Vagina (tissue), 2 donors: ENCODE measurements around the gene USP25. TPM values are rescaled to one million over a fixed set of nuclear protein-coding genes. Genes with fewer than 3 reads are reported as not detected.

Source experiments
- DNase-seq, 2 donors: peaks; one replicate each; pipeline ENCODE4 v3.0.0-alpha.2; 2017; ENCODE audit errors: extremely low spot score in 2 of 2
- H3K27ac ChIP-seq: fragments of 200-600 bp; sonication (generic); one replicate; pipeline ENCODE4 v1.5.1; 2019
- H3K27me3 ChIP-seq: fragments of 200-600 bp; sonication (generic); one replicate; pipeline ENCODE4 v1.5.1; 2019
- H3K36me3 ChIP-seq, 2 donors: fragments of 200-600 bp; sonication (generic); one replicate each; pipeline ENCODE4 v1.5.1; 2017 to 2019
- H3K4me1 ChIP-seq: fragments of 200-600 bp; sonication (generic); one replicate; pipeline ENCODE4 v1.5.1; 2019
- H3K4me3 ChIP-seq, 2 donors: fragments of 200-600 bp; sonication (generic); 1 replicate in 1 of 2; 2 replicates in 1 of 2; pipeline ENCODE4 v1.5.1; 2016 to 2019
- H3K9me3 ChIP-seq: fragments of 200-600 bp; sonication (generic); one replicate; pipeline ENCODE4 v1.5.1; 2019
- CTCF ChIP-seq, 3 experiments: fragments of 450-650 bp in 2 of 3; fragments of 200-600 bp in 1 of 3; sonication (generic) in 1 of 3; IDR thresholded peaks; one replicate each; pipeline ENCODE4 v1.5.1; 2017 to 2019; ENCODE audit warnings: antibody characterized with exemption in 3 of 3, mild to moderate bottlenecking in 2 of 3, moderate library complexity in 2 of 3
- POLR2A ChIP-seq, 2 donors: fragments of 450-650 bp; IDR thresholded peaks; one replicate each; pipeline ENCODE4 v1.6.1; 2017; ENCODE audit warnings: antibody characterized with exemption in 2 of 2, mild to moderate bottlenecking in 2 of 2, moderate library complexity in 2 of 2
- POLR2AphosphoS5 ChIP-seq, 2 donors: sonication (generic); formaldehyde crosslinking; IDR thresholded peaks; one replicate each; pipeline ENCODE4 v1.9.0; 2017; ENCODE audit warnings: antibody characterized with exemption in 2 of 2, mild to moderate bottlenecking in 2 of 2, low read depth in 1 of 2; ENCODE audit not compliant: insufficient read depth in 1 of 2
- intact Hi-C: fragments of 100-400 bp; cut with DNase I; formaldehyde crosslinking; loops from one replicate; pipeline ENCODE4 v1.15.1; 2023
- total RNA-seq: library from RNA; depleted of rRNA; stranded (reverse); fragments of >200 nt; gene quantifications from one replicate; pipeline ENCODE4 v1.2.3, GENCODE V29; 2016

USP25 gene
- total RNA-seq, 1 donor from 2014 or later: 39.0 TPM

- TF ChIP-seq CTCF (IDR thresholded peaks at IDR 0.05): peak in 1 of 3 experiments; percentile 32
- no peak for TF ChIP-seq POLR2AphosphoS5 (IDR thresholded peaks at IDR 0.05; ENCODE audit: insufficient read depth in 1 of 2, low read depth in 1 of 2)
- no peak overlapping the region for H3K27ac ChIP-seq
- peaks cover 0 to 20% of the 10 kb centered on the region in 2 donors for H3K36me3 ChIP-seq
- no peaks in the 10 kb centered on the region for H3K27me3 ChIP-seq
- intact Hi-C loops: no loop called here
- no peaks in the 10 kb centered on the region for H3K9me3 ChIP-seq
- no peaks in the 10 kb centered on the region for H3K4me1 ChIP-seq
- no peak for DNase-seq
- H3K4me3 ChIP-seq: no peak overlapping the region
Observed at GRCh38 chr21:15826147-15826780, 96.5 kb downstream of the USP25 start.

- Histone ChIP-seq H3K27me3 (no peaks in the 10 kb centered on the region), H3K4me1 (no peaks in the 10 kb centered on the region), H3K9me3 (no peaks in the 10 kb centered on the region), H3K27ac (no peak overlapping the region), H3K4me3 (no peak overlapping the region), H3K36me3 (peaks cover 0 to 28% of the 10 kb centered on the region in 2 donors)
- TF ChIP-seq POLR2AphosphoS5 (IDR thresholded peaks at IDR 0.05; ENCODE audit: insufficient read depth in 1 of 2, low read depth in 1 of 2): no peak
- no peak for TF ChIP-seq CTCF (IDR thresholded peaks at IDR 0.05)
- TF ChIP-seq POLR2A (IDR thresholded peaks at IDR 0.05): no peak
- DNase-seq: no peak
- intact Hi-C loops: no loop called here
Observed at GRCh38 chr21:15826908-15827601, 97.3 kb downstream of the USP25 start.

GRCh38 chr21:15831497-15831896 lies 101.7 kb downstream of the USP25 start:
- DNase-seq: no peak
- no peaks in the 10 kb centered on the region for H3K4me1 ChIP-seq
- TF ChIP-seq CTCF (IDR thresholded peaks at IDR 0.05) (no peak), POLR2A (IDR thresholded peaks at IDR 0.05) (no peak), POLR2AphosphoS5 (IDR thresholded peaks at IDR 0.05; ENCODE audit: insufficient read depth in 1 of 2, low read depth in 1 of 2) (no peak)
- no peak overlapping the region for H3K27ac ChIP-seq
- intact Hi-C loops: no loop called here
- H3K36me3 ChIP-seq: peaks cover 0 to 28% of the 10 kb centered on the region in 2 donors
- H3K27me3 ChIP-seq: no peaks in the 10 kb centered on the region
- H3K9me3 ChIP-seq: no peaks in the 10 kb centered on the region
- H3K4me3 ChIP-seq: no peak overlapping the region

GRCh38 chr21:15837645-15838044 lies 107.9 kb downstream of the USP25 start:
- intact Hi-C loops: no loop called here

More at GRCh38 chr21:15837645-15838044, 107.9 kb downstream of the USP25 start:
- Histone ChIP-seq H3K9me3 (no peaks in the 10 kb centered on the region), H3K4me1 (peaks cover 5% of the 10 kb centered on the region), H3K4me3 (no peak overlapping the region), H3K27ac (no peak overlapping the region), H3K27me3 (no peaks in the 10 kb centered on the region), H3K36me3 (no peaks in the 10 kb centered on the region)
- TF ChIP-seq POLR2AphosphoS5 (IDR thresholded peaks at IDR 0.05; ENCODE audit: insufficient read depth in 1 of 2, low read depth in 1 of 2) (peak in 1 of 2 donors; percentile 18), CTCF (IDR thresholded peaks at IDR 0.05) (no peak), POLR2A (IDR thresholded peaks at IDR 0.05) (no peak)
- no peak for DNase-seq
